WERI-Rb-1 (cell line): ENCODE data around the gene FRAS1.

Source experiments
- DNase-seq: peaks from one replicate; pipeline ENCODE4 v3.0.0-alpha.2; 2020
- H3K27ac ChIP-seq: fragments of 250-450 bp; sonication (Bioruptor Pico); 2 replicates; pipeline ENCODE4 v1.5.1; 2020; ENCODE audit warnings: mild to moderate bottlenecking, moderate library complexity
- H3K27me3 ChIP-seq: fragments of 250-450 bp; sonication (Bioruptor Pico); 2 replicates; pipeline ENCODE4 v1.5.1; 2021; ENCODE audit warnings: mild to moderate bottlenecking, low read depth, moderate library complexity; ENCODE audit not compliant: insufficient read depth, severe bottlenecking
- H3K36me3 ChIP-seq: fragments of 250-450 bp; sonication (Bioruptor Pico); 2 replicates; pipeline ENCODE4 v1.5.1; 2020; ENCODE audit warnings: mild to moderate bottlenecking, moderate library complexity
- H3K4me3 ChIP-seq: 2 replicates; pipeline ENCODE4 v1.5.1; 2011; ENCODE audit warnings: low read depth, mild to moderate bottlenecking, control low read depth, low read length
- H3K9me3 ChIP-seq: fragments of 250-450 bp; sonication (Bioruptor Pico); 2 replicates; pipeline ENCODE4 v1.5.1; 2021; ENCODE audit warnings: mild to moderate bottlenecking, moderate library complexity; ENCODE audit not compliant: severe bottlenecking
- CTCF ChIP-seq: IDR thresholded peaks from 2 replicates; pipeline ENCODE4 v1.5.1; 2011; ENCODE audit warnings: low read depth, mild to moderate bottlenecking, control low read depth, inconsistent platforms, low read length

FRAS1 gene

GRCh38 chr4:78166622-78167021 is 109.5 kb downstream of the FRAS1 start:
- DNase-seq, result no peak
- TF ChIP-seq CTCF, result no peak
- Histone ChIP-seq H3K27me3 (no peaks in the 10 kb centered on the region), H3K9me3 (no peaks in the 10 kb centered on the region), H3K4me3 (no peak overlapping the region), H3K27ac (no peak overlapping the region), H3K36me3 (no peaks in the 10 kb centered on the region)

GRCh38 chr4:78167510-78167909 is 110.4 kb downstream of the FRAS1 start:
- no peak for DNase-seq
- H3K36me3 ChIP-seq, result no peaks in the 10 kb centered on the region
- H3K27me3 ChIP-seq, result no peaks in the 10 kb centered on the region
- TF ChIP-seq CTCF, result no peak
- no peak overlapping the region for H3K27ac ChIP-seq
- H3K4me3 ChIP-seq, result no peak overlapping the region
- no peaks in the 10 kb centered on the region for H3K9me3 ChIP-seq

GRCh38 chr4:78168029-78168428 is 110.9 kb downstream of the FRAS1 start:
- no peak overlapping the region for H3K27ac ChIP-seq
- no peak for DNase-seq

GRCh38 chr4:78169728-78170127 is 112.6 kb downstream of the FRAS1 start:
- no peaks in the 10 kb centered on the region for H3K9me3 ChIP-seq
- H3K27ac ChIP-seq, result no peak overlapping the region
- no peaks in the 10 kb centered on the region for H3K36me3 ChIP-seq
- TF ChIP-seq CTCF, result no peak
- H3K4me3 ChIP-seq, result no peak overlapping the region
- no peak for DNase-seq
- no peaks in the 10 kb centered on the region for H3K27me3 ChIP-seq

More at GRCh38 chr4:78168029-78168428, 110.9 kb downstream of the FRAS1 start:
- no peaks in the 10 kb centered on the region for H3K36me3 ChIP-seq
- no peaks in the 10 kb centered on the region for H3K27me3 ChIP-seq
- no peaks in the 10 kb centered on the region for H3K9me3 ChIP-seq
- TF ChIP-seq CTCF, result no peak
- H3K4me3 ChIP-seq, result no peak overlapping the region

- peak; percentile 11 for DNase-seq
- H3K27me3 ChIP-seq, result no peaks in the 10 kb centered on the region
Observed at GRCh38 chr4:78171482-78171881, 114.4 kb downstream of the FRAS1 start.

More at GRCh38 chr4:78171482-78171881, 114.4 kb downstream of the FRAS1 start:
- Histone ChIP-seq H3K36me3 (no peaks in the 10 kb centered on the region), H3K4me3 (no peak overlapping the region), H3K9me3 (no peaks in the 10 kb centered on the region), H3K27ac (no peak overlapping the region)
- no peak for TF ChIP-seq CTCF
